Measurements from ENCODE around the gene LAMTOR2.

The LAMTOR2 gene

GRCh38 chr1:156072251-156072650 is 17.7 kb downstream of the LAMTOR2 start:
- DNase-seq (ENCODE audit: insufficient read length, low spot score) (no peak), FAIRE-seq (no peak)

DNA sequence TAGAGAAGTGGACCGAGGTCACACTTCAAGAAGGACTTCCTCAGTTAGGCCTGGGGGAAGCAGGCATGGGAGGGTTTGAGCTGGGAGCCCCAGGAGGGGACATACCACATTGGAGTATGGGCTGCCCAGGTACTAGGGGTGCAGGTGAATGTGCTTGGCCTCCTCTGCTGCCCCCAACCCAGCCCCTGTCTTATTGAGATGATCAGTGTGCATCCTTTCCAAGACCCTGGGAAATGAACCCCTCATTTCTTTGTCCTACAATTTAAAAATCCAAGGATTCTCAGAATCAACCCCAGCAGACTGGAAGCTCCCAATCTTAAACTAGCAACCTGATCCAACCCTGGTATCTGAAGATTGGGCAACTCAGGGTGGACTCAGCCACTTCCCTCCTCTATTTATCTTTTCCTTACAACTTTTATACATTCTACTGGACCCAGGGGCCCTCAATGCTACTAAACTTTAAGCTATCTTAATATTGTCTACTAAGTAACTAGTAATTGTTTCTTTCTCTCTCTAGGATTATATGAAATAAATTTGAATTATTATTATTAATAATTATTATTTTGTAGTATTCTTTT is 18.6 kb downstream of the LAMTOR2 start:
- TF ChIP-seq PAX5 (IDR thresholded peaks at IDR 0.05; ENCODE audit: insufficient read depth, low read length, severe bottlenecking) (no peak), SPI1 (IDR thresholded peaks at IDR 0.05; ENCODE audit: low read depth, low read length) (no peak), POLR2AphosphoS5 (IDR thresholded peaks at IDR 0.05; ENCODE audit: low read depth, low read length) (no peak), POLR2A (IDR thresholded peaks at IDR 0.05; ENCODE audit: low read depth, low read length) (no peak), POU2F2 (IDR thresholded peaks at IDR 0.05; ENCODE audit: low read depth, low read length) (no peak), TAF1 (IDR thresholded peaks at IDR 0.05; ENCODE audit: low read depth, low read length) (no peak)
- no peak for DNase-seq (ENCODE audit: insufficient read length, low spot score)
- no peak for FAIRE-seq

More at GRCh38 chr1:156072251-156072650, 17.7 kb downstream of the LAMTOR2 start:
- no peak for TF ChIP-seq POLR2AphosphoS5 (IDR thresholded peaks at IDR 0.05; ENCODE audit: low read depth, low read length)
- TF ChIP-seq PAX5 (IDR thresholded peaks at IDR 0.05; ENCODE audit: insufficient read depth, low read length, severe bottlenecking), result no peak
- no peak for TF ChIP-seq SPI1 (IDR thresholded peaks at IDR 0.05; ENCODE audit: low read depth, low read length)
- no peak for TF ChIP-seq POU2F2 (IDR thresholded peaks at IDR 0.05; ENCODE audit: low read depth, low read length)
- no peak for TF ChIP-seq TAF1 (IDR thresholded peaks at IDR 0.05; ENCODE audit: low read depth, low read length)
- no peak for TF ChIP-seq POLR2A (IDR thresholded peaks at IDR 0.05; ENCODE audit: low read depth, low read length)

GRCh38 chr1:156073740-156074139 is 19.2 kb downstream of the LAMTOR2 start:
- no peak for FAIRE-seq
- TF ChIP-seq POU2F2 (IDR thresholded peaks at IDR 0.05; ENCODE audit: low read depth, low read length) (no peak), POLR2AphosphoS5 (IDR thresholded peaks at IDR 0.05; ENCODE audit: low read depth, low read length) (no peak), TAF1 (IDR thresholded peaks at IDR 0.05; ENCODE audit: low read depth, low read length) (no peak), PAX5 (IDR thresholded peaks at IDR 0.05; ENCODE audit: insufficient read depth, low read length, severe bottlenecking) (no peak)
- no peak for DNase-seq (ENCODE audit: insufficient read length, low spot score)

GRCh38 chr1:156074661-156075060 is 20.1 kb downstream of the LAMTOR2 start:
- FAIRE-seq, result no peak
- no peak for TF ChIP-seq TAF1 (IDR thresholded peaks at IDR 0.05; ENCODE audit: low read depth, low read length)
- TF ChIP-seq SPI1 (IDR thresholded peaks at IDR 0.05; ENCODE audit: low read depth, low read length), result no peak
- TF ChIP-seq PAX5 (IDR thresholded peaks at IDR 0.05; ENCODE audit: insufficient read depth, low read length, severe bottlenecking), result no peak
- TF ChIP-seq POLR2A (IDR thresholded peaks at IDR 0.05; ENCODE audit: low read depth, low read length), result no peak
- no peak for TF ChIP-seq POLR2AphosphoS5 (IDR thresholded peaks at IDR 0.05; ENCODE audit: low read depth, low read length)
- no peak for TF ChIP-seq POU2F2 (IDR thresholded peaks at IDR 0.05; ENCODE audit: low read depth, low read length)
- no peak for DNase-seq (ENCODE audit: insufficient read length, low spot score)

GRCh38 chr1:156075162-156075561 is 20.6 kb downstream of the LAMTOR2 start:
- DNase-seq (ENCODE audit: insufficient read length, low spot score) (no peak), FAIRE-seq (no peak)
- no peak for TF ChIP-seq POLR2AphosphoS5 (IDR thresholded peaks at IDR 0.05; ENCODE audit: low read depth, low read length)
- TF ChIP-seq POLR2A (IDR thresholded peaks at IDR 0.05; ENCODE audit: low read depth, low read length), result no peak
- no peak for TF ChIP-seq PAX5 (IDR thresholded peaks at IDR 0.05; ENCODE audit: insufficient read depth, low read length, severe bottlenecking)
- no peak for TF ChIP-seq SPI1 (IDR thresholded peaks at IDR 0.05; ENCODE audit: low read depth, low read length)
- no peak for TF ChIP-seq TAF1 (IDR thresholded peaks at IDR 0.05; ENCODE audit: low read depth, low read length)
- no peak for TF ChIP-seq POU2F2 (IDR thresholded peaks at IDR 0.05; ENCODE audit: low read depth, low read length)

DNA sequence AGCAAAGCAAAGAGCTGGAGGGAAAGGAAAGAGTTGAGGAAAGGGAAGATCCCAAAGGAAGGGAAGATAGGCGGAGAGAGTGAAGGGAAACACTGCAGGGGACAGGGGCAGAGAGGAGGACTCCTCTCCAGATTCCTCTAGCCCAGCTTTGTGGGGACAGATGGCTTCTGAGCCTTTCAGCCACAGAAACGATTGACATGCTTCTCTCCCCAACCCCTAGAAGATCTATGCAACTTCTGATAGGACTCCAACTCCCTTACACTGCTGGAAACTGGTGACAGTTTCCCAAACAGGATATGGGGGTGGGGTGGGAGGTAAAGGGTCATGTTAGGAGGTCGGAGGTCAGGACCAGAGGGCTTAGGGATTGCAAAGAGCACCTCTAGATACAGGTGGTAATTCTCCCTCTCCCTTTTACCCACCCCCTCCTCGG is 21.2 kb downstream of the LAMTOR2 start:
- FAIRE-seq, result no peak

GRCh38 chr1:156076609-156077429 is 22.2 kb downstream of the LAMTOR2 start:
- FAIRE-seq, result peak; percentile 50
- DNase-seq (ENCODE audit: insufficient read length, low spot score), result peak; percentile 60
- TF ChIP-seq POLR2A (IDR thresholded peaks at IDR 0.05; ENCODE audit: low read depth, low read length), result no peak
- no peak for TF ChIP-seq SPI1 (IDR thresholded peaks at IDR 0.05; ENCODE audit: low read depth, low read length)
- no peak for TF ChIP-seq POU2F2 (IDR thresholded peaks at IDR 0.05; ENCODE audit: low read depth, low read length)
- no peak for TF ChIP-seq PAX5 (IDR thresholded peaks at IDR 0.05; ENCODE audit: insufficient read depth, low read length, severe bottlenecking)
- no peak for TF ChIP-seq TAF1 (IDR thresholded peaks at IDR 0.05; ENCODE audit: low read depth, low read length)
- TF ChIP-seq POLR2AphosphoS5 (IDR thresholded peaks at IDR 0.05; ENCODE audit: low read depth, low read length), result no peak

More for the DNA sequence above, 21.2 kb downstream of the LAMTOR2 start:
- TF ChIP-seq POLR2AphosphoS5 (IDR thresholded peaks at IDR 0.05; ENCODE audit: low read depth, low read length) (no peak), POLR2A (IDR thresholded peaks at IDR 0.05; ENCODE audit: low read depth, low read length) (no peak), TAF1 (IDR thresholded peaks at IDR 0.05; ENCODE audit: low read depth, low read length) (peak; percentile 21; the same call in 1 of the 2 replicates), SPI1 (IDR thresholded peaks at IDR 0.05; ENCODE audit: low read depth, low read length) (no peak)
- no peak for DNase-seq (ENCODE audit: insufficient read length, low spot score)

DNA sequence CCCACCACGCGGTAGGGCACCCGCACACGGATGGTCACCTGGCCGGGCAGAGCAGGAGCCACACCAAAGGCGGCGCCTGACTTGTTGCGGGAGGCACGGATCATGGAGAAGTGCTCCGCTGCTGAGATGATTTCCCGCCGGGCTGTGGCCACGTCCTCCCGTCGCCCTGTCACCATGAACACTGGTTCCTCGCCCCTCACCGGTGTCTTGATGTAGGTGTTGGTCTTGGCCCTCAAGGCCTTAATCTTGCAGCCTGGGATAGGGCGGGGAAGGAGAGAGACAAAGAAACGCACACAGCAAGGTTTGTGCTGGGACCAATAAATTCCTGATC is 22.8 kb downstream of the LAMTOR2 start:
- FAIRE-seq (no peak), DNase-seq (ENCODE audit: insufficient read length, low spot score) (no peak)
- no peak for TF ChIP-seq TAF1 (IDR thresholded peaks at IDR 0.05; ENCODE audit: low read depth, low read length)
- TF ChIP-seq PAX5 (IDR thresholded peaks at IDR 0.05; ENCODE audit: insufficient read depth, low read length, severe bottlenecking), result no peak
- no peak for TF ChIP-seq POLR2AphosphoS5 (IDR thresholded peaks at IDR 0.05; ENCODE audit: low read depth, low read length)
- no peak for TF ChIP-seq POLR2A (IDR thresholded peaks at IDR 0.05; ENCODE audit: low read depth, low read length)
- TF ChIP-seq SPI1 (IDR thresholded peaks at IDR 0.05; ENCODE audit: low read depth, low read length), result no peak
- no peak for TF ChIP-seq POU2F2 (IDR thresholded peaks at IDR 0.05; ENCODE audit: low read depth, low read length)

GRCh38 chr1:156078728-156079127 is 24.1 kb downstream of the LAMTOR2 start:
- FAIRE-seq (no peak), DNase-seq (ENCODE audit: insufficient read length, low spot score) (no peak)
- no peak for TF ChIP-seq TAF1 (IDR thresholded peaks at IDR 0.05; ENCODE audit: low read depth, low read length)
- TF ChIP-seq POLR2AphosphoS5 (IDR thresholded peaks at IDR 0.05; ENCODE audit: low read depth, low read length), result no peak
- TF ChIP-seq POU2F2 (IDR thresholded peaks at IDR 0.05; ENCODE audit: low read depth, low read length), result no peak
- TF ChIP-seq SPI1 (IDR thresholded peaks at IDR 0.05; ENCODE audit: low read depth, low read length), result no peak
- no peak for TF ChIP-seq PAX5 (IDR thresholded peaks at IDR 0.05; ENCODE audit: insufficient read depth, low read length, severe bottlenecking)
- TF ChIP-seq POLR2A (IDR thresholded peaks at IDR 0.05; ENCODE audit: low read depth, low read length), result no peak
